ENCODE measurements around the gene CNTN4. TPM values are rescaled to one million over a fixed set of nuclear protein-coding genes. Genes with fewer than 3 reads are reported as not detected.

The CNTN4 gene
- total and polyA plus RNA-seq, 2 donors (not counting 3 experiments of a cell fraction or from before 2014, with no cell fraction given) = not detected

DNA sequence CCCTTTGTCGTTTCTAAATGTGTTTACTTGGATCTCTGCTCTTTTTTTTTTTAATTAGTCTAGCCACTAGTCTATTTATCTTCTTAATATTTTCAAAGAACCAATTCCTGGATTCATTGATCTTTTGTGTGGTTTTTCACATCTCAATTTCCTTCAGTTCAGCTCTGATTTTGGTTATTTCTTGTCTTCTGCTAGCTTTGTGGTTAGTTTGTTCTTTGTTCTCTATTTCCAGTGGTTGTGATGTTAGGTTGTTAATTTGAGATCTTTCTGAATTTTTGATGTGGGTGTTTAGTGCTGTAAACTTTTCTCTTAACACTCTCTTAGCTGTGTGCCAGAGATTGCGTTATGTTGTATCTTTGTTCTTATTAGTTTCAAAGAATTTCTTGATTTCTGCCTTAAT is 446.1 kb downstream of the CNTN4 start:
- CTCF ChIA-PET = no interaction called here
- no TSS peak for BruUV-seq (replicated peaks)

More for the DNA sequence above, 446.1 kb downstream of the CNTN4 start:
- Histone ChIP-seq H3K9me1 (replicated peaks; ENCODE audit: control insufficient read depth, extremely low read depth, insufficient read depth, low read length) (no peaks in the 10 kb centered on the region), H3K4me1 (ENCODE audit: control insufficient read depth, extremely low read depth, insufficient read depth, low read length) (no peaks in the 10 kb centered on the region), H3K27ac (ENCODE audit: insufficient read depth, low read depth, low read length) (no peak overlapping the region), H3K9ac (replicated peaks; ENCODE audit: extremely low read depth, insufficient read depth, low read length) (no peak overlapping the region), H3K27me3 (ENCODE audit: control insufficient read depth in 2 of 2, insufficient read depth in 2 of 2, low read length in 2 of 2) (no peaks in the 10 kb centered on the region), H3K36me3 (ENCODE audit: control insufficient read depth in 2 of 2, extremely low read depth in 1 of 2, insufficient read depth in 2 of 2, low read length in 2 of 2) (no peaks in the 10 kb centered on the region), H3K79me2 (ENCODE audit: control insufficient read depth, insufficient read depth, low read length) (no peaks in the 10 kb centered on the region), H3K9me3 (replicated peaks; ENCODE audit: control insufficient read depth, insufficient read depth, low read length) (peaks cover 3% of the 10 kb centered on the region), H3K4me3 (replicated peaks in 1 of 3; ENCODE audit: insufficient read depth in 1 of 3, low read depth in 1 of 3, low read length in 3 of 3) (no peak overlapping the region), H3K4me2 (ENCODE audit: insufficient read depth, low read length) (no peak overlapping the region), H4K20me1 (replicated peaks; ENCODE audit: control insufficient read depth, extremely low read depth, insufficient read depth, low read length) (no peaks in the 10 kb centered on the region), H2AFZ (ENCODE audit: low read depth, low read length) (no peak overlapping the region)
- DNase-seq (ENCODE audit: low read depth, low spot score) (no peak), FAIRE-seq (no peak)
- POLR2A ChIA-PET = no interaction called here
- TF ChIP-seq, protein P1, sequence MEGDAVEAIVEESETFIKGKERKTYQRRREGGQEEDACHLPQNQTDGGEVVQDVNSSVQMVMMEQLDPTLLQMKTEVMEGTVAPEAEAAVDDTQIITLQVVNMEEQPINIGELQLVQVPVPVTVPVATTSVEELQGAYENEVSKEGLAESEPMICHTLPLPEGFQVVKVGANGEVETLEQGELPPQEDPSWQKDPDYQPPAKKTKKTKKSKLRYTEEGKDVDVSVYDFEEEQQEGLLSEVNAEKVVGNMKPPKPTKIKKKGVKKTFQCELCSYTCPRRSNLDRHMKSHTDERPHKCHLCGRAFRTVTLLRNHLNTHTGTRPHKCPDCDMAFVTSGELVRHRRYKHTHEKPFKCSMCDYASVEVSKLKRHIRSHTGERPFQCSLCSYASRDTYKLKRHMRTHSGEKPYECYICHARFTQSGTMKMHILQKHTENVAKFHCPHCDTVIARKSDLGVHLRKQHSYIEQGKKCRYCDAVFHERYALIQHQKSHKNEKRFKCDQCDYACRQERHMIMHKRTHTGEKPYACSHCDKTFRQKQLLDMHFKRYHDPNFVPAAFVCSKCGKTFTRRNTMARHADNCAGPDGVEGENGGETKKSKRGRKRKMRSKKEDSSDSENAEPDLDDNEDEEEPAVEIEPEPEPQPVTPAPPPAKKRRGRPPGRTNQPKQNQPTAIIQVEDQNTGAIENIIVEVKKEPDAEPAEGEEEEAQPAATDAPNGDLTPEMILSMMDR (IDR thresholded peaks at IDR 0.05; ENCODE audit: extremely low read depth in 1 of 2, insufficient read depth in 1 of 2, low read depth in 1 of 2, low read length in 2 of 2) = no peak
- TF ChIP-seq EZH2 (IDR thresholded peaks at IDR 0.05; ENCODE audit: borderline replicate concordance, low read depth, low read length, severe bottlenecking) = no peak
- no peak for TF ChIP-seq GATA2 (IDR thresholded peaks at IDR 0.05; ENCODE audit: insufficient read depth, insufficient read length, low read depth, low read length)
- TF ChIP-seq JUN (IDR thresholded peaks at IDR 0.05; ENCODE audit: borderline replicate concordance, insufficient read depth, insufficient read length, low read depth) = no peak
- TF ChIP-seq POLR2AphosphoS5 (IDR thresholded peaks at IDR 0.05; ENCODE audit: insufficient read depth, low read depth, low read length) = no peak
- no peak for TF ChIP-seq MYC (IDR thresholded peaks at IDR 0.05; ENCODE audit: low read depth, low read length)
- TF ChIP-seq, protein P2, sequence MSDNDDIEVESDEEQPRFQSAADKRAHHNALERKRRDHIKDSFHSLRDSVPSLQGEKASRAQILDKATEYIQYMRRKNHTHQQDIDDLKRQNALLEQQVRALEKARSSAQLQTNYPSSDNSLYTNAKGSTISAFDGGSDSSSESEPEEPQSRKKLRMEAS (IDR thresholded peaks at IDR 0.05; ENCODE audit: insufficient read depth, insufficient read length) = no peak
- TF ChIP-seq POLR2A (IDR thresholded peaks at IDR 0.05; ENCODE audit: low read depth, low read length) = no peak
- TF ChIP-seq FOS (IDR thresholded peaks at IDR 0.05; ENCODE audit: borderline replicate concordance, insufficient read depth, low read length) = no peak
- dilution Hi-C loops (cut with MboI; ENCODE audit: extremely low pct_ligation_motif_present, low sequenced_read_pairs) = no loop called here
- intact Hi-C loops (cut with micrococcal nuclease) = no loop called here

Measured in endothelial cell of umbilical vein (primary cell).